ENCODE results near the gene KIAA0930.

DNA sequence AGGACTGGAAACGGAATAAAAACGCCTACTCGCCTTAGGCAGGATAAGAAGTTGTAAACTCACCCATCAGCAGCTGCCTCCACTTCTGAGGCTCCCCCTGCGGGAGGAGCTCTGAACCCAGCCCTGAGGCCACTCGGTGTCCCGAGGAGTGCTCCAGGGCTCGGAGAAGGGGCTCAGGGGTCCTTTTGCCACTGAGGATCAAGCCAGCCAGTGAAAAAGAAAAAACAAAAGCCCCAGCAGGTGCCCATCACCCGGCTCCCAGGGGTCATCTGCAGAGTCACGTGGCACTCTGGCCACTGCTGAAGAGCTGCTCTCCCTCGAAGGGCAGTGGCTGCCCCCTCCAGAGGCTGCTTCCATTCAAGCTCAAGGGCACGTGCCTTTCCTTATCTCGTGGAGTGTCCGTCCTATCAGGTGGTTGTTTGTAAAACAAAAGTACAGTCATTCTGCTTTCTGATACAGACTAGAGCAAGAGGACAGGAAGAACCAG is 48.0 kb downstream of the KIAA0930 start:
- TF ChIP-seq CTCF (IDR thresholded peaks at IDR 0.05) (no peak), EP300 (IDR thresholded peaks at IDR 0.05) (no peak)
